NCI-H2107 (cell line): Measurements from ENCODE around the gene ACACB.

Experiments used
- DNase-seq: peaks from one replicate; lab custom pipeline; 2025; lab: John Stamatoyannopoulos, UW

The ACACB gene

GRCh38 chr12:109214131-109214530 lies 97.7 kb downstream of the ACACB start:
- DNase-seq: no peak

DNA sequence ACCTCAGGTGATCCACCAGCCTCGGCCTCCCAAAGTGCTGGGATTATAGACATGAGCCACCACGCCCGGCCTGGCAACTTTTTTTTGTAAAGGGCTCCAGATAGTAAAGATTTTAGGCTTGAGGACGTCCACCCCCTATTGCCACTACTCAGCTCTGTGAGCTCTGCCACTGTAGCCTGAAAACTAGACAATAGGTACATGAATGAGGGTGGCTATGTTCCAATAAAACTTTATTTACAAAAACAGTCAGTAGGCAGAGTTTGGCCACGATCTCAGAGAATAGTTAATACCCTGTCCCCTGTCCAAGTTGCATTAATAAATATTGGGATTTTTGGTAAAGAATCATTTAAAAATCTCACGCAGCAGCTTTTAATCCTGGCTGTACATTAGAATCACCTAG lies 102.6 kb downstream of the ACACB start:
- DNase-seq: no peak

DNA sequence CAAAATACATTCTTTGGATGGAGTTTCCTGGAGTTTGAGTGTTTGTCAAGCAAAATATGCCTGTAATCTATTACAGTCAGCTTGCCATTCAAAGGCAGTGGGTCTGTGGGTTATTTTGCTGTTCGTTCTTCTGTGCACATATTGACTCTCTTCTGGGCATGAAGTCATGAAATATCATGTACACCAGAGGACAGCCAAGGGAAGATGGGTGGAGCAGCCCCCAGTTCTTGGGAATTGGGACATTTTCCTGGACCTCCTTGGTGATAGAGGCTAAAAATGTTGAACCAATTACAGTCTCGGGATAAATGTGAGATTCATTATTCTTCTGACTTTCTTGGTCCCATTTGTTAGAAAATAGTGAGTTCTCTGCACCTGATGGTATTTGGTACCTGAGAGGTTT lies 103.6 kb downstream of the ACACB start:
- DNase-seq: no peak

GRCh38 chr12:109221277-109221931 lies 105.0 kb downstream of the ACACB start:
- DNase-seq: no peak

DNA sequence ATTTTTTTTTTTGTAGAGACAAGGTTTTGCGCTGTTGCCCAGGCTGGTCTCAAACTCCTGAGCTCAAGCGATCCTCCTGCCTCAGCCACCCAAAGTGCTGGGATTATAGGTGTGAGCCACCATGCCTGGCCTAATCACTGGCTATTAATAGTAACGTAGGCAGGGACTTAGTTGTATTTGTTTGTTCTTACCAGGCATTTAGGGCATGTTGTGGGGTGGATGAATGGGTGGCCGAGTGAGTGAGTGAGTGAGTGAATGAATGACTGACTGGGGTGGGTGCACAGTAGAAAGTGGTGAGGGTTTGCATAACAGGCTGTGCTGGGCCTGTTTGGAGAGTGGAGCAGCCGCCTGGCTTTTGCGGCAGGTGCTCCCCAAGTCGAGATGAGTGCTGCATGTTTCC lies 105.7 kb downstream of the ACACB start:
- DNase-seq: no peak

GRCh38 chr12:109222496-109222895 lies 106.1 kb downstream of the ACACB start:
- no peak for DNase-seq

DNA sequence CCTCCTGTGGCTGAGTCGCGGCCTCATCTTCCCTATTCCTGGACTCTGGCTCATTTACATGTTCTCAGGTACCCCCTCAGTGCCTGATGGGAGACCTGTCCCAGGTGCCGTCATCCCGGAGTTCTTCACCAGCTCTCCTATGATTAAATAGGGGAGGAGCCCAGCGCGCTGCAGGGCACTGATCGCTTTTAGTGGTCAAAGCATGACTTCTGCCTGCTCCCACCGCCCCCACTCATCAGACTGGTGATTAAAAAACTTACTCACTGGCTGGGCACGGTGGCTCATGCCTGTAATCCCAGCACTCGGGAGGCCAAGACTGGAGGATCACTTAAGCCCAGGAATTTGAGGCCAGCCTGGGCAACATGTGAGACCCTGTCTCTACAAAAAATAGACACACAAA lies 106.8 kb downstream of the ACACB start:
- DNase-seq: no peak

DNA sequence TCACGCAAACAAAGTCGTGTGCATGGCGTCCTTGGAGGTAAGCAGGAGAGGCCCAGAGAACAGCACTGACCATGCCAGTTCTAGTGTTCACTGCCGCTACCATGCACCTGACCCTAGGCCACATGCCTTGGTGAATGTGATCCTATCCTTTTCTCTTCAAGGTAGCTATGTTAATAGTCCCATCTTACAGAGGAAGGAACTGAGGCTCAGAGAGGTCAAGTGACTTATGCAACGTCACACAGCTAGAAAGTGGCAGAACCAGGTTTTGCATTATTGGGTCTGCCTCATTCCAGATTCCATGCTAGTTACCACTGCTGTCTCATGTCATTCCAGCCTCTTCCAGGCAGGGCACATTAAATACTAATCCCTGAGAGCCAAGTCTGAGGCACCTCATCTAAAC lies 107.5 kb downstream of the ACACB start:
- no peak for DNase-seq

DNA sequence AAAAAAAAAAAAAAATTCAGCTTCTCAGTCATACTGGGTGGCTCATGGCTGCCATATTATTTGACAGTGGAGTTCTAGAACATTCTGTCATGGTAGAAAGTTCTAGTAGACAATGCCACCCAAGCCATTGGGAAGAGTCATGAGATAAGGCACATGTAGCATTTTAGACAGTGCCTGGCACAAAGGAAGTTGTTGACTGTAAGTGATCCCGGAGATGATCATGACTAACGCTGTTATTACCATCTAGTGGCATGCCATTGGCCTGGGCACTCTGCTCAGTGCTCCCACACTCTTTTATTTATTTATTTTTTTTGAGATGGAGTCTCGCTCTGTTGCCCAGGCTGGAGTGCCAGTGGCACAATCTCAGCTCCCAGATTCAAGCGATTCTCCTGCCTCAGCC lies 112.3 kb downstream of the ACACB start:
- DNase-seq: no peak

DNA sequence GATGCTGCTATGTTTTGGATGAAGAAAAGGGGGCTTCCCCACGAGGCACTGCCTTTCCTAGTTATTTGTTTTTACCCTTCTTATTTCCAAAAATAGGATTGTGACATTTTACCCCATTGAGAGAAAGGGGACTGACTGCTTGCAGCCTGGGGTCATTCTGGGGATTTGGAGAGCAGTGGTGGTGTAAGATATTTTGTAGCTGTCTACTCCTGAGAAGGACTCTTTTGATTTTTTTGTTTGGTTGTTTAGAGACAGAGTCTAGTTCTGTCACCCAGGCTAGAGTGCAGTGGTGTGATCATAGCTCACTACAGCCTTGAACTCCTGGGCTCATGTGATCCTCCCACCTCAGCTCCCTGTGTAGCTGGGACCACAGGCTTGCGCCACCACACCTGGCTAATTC lies 113.8 kb downstream of the ACACB start:
- no peak for DNase-seq

GRCh38 chr12:109232731-109233130 lies 116.3 kb downstream of the ACACB start:
- no peak for DNase-seq

DNA sequence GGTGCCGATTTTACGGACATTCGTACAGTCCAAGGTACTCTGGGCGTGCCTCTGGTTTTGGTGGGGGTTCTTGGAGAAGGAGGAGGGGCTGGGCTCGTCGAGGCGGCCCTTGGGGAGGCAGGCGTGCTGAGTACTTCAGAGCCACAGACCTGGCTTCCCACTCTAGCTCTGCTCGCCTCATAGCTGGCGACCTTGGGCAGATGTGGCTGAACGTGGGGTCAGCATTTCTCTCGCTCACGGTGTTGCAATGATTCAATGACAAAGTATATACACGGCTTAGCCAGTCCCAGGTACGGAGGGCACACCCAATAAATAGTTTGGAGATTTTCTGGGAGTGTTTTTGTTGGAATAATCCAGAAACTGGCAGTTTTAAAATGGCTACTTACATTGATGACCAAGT lies 117.6 kb downstream of the ACACB start:
- no peak for DNase-seq

DNA sequence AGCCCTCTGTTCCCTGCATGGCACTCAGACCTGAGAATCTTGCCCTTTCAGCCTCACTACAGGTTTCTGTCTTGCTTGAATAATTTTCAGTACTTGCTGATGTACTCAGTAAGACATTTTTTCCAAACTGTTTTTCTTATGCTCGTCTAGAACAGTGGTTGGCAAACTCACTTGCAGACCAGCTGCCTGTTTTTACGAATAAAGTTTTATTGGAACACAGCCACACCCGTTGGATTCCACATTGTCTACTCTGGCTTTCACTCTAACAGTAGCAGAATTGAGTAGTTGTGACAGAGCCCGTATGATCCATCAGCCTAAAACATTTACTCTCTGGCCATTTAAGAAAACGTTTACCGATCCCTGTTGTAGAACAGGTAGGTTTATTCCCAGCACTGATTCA lies 119.9 kb downstream of the ACACB start:
- DNase-seq: no peak

DNA sequence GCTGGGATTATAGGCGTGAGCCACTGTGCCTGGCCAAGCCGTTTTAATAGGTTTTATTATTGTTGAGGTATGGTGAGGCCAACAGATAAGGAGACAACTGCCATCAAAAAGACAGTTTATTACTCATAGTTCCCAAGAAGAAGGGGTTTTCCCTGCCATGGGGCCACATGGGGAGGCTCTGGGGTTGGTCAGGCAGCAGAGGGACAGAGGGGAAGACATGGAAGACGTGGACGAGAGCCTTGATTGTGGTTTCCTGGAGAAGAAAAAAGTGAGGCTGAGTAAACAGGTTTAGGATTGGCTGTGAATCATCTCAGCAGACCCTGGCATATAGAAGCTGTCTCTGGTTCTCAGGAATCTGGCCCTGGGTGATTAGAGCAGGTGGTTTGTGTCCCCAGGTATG lies 122.8 kb downstream of the ACACB start:
- no peak for DNase-seq

- DNase-seq: no peak
These were observed 123.3 kb downstream of the ACACB start for GRCh38 chr12:109239691-109240090.

GRCh38 chr12:109240365-109240764 lies 124.0 kb downstream of the ACACB start:
- no peak for DNase-seq

DNA sequence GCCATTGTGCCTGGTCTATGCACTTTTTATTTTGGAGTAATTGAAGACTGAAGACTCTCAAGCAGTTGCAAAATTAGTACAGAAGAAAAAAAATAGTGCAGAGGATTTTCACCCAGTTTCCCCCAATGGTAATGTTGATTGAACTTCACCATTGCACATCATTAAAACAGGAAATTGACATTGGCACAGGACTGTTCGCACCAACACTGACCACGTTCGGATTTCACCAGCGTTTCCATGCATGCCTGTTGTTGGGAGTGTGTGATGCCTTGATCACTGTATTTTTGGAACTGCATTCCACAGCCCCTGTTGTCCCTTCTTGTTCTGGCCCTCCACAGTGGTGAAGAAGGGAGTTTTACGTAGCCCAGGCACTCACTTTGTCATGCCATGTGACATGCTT lies 125.5 kb downstream of the ACACB start:
- no peak for DNase-seq

- DNase-seq: no peak
These were observed 127.7 kb downstream of the ACACB start for GRCh38 chr12:109244073-109244472.

DNA sequence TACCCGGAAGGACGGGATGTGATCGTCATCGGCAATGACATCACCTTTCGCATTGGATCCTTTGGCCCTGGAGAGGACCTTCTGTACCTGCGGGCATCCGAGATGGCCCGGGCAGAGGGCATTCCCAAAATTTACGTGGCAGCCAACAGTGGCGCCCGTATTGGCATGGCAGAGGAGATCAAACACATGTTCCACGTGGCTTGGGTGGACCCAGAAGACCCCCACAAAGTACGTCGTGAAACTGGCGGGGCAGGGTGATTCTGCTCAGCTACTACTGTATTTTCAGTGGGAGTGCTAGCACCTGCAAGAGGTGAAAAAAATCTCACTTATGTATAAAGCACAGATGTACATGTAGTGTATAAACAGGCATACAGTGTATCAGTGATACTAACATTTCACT lies 129.8 kb downstream of the ACACB start:
- DNase-seq: no peak

DNA sequence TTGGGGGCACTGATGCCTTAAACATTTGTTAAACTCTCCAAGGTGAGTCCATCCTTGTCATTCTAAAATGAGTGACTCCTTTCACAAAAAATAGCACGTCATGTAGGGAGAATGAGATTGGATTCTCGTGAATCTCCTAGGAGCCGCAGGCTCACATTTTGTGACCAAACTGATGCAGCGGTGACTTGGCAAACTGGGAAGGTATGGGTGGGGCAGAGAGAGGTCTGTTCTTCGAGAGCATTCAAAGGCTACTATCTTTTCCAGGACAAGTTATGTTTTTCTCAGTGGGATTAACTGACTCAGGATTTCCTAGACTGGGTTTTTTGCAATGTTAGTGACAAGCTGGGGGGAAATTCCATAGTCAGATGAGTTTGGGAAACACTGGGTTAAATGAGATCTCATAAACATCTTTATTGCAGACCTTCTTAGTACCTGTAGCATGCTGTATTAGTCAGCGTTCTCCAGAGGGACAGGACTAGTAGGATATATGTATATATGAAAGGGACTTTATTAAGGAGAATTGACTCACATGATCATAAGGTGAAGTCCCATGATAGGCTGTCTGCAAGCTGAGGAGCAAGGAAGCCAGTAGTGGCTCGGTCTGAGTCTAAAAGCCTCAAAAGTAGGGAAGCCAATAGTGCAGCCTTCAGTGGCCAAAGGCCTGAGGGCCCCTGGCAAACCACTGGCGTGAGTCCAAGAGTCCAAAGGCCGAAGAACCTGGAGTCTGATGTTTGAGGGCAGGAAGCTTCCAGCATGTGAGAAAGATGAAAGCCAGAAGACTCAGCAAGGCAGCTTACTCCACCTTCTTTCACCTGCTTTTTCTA lies 131.7 kb downstream of the ACACB start:
- DNase-seq: no peak

DNA sequence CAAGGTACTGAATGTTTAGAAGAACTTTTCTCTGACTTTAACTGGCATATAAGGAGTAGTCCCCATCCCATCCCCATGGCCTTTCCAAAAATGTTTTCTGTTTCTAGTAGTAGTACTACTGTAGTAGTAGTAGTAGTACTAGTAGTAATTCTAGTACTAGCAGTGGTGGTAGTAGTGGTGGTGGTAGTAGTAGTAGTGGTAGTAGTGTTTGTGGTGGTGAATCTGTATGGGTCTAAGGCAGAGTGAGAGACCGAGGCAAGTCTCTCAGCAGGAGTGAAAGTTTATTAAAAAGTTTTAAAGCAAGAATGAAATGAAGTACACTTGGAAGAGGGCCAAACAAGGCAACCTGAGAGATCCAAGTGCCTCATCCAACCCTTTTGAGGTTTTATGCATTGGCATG lies 134.1 kb downstream of the ACACB start:
- no peak for DNase-seq

- no peak for DNase-seq
These were observed 136.4 kb downstream of the ACACB start for GRCh38 chr12:109252799-109253198.

DNA sequence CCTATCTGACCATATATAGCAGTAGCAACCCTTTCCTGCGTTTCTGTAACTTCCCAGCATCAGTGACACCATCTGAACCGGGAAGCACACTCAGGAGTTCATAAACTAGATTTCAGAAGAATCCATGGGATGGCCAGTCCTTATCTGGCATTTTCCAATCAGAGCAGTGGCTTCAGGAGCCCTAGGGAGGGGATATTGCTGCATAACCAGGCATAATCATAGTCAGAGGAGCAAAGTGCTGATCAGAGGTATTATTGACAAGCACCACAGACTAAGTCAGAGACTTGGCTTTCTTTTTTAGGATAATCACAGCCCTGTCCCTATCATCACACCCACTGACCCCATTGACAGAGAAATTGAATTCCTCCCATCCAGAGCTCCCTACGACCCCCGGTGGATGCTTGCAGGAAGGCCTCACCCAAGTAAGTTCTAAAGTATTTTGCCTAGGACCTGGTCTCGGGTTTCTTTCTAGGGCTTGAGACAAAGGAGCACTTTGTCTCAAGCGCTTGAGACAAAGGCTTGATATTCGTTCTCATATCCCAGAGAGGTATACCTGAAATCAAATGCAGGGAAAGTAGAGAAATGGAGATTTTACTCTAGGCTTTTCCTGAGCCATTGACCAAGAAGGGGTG lies 137.6 kb downstream of the ACACB start:
- DNase-seq: no peak
